OCI-LY7 (cell line): ENCODE results near the gene ISCU. TPM values are rescaled to one million over a fixed set of nuclear protein-coding genes. Genes with fewer than 3 reads are reported as not detected.

Experiments used
- BruUV-seq: library from RNA; stranded (reverse); fragments of 400-500 nt; replicated peaks from 2 replicates; lab custom pipeline; 2021; lab: Mats Ljungman, UMichigan
- CTCF ChIA-PET: fragments of 300-600 bp; sonication (Branson Sonifier 250); formaldehyde crosslinking; loops from one replicate; lab custom pipeline; 2022; ENCODE audit warnings: antibody characterized with exemption; ENCODE audit not compliant: unreplicated experiment; lab: Charles Lee
- POLR2A ChIA-PET: fragments of 300-600 bp; sonication (Branson Sonifier 250); formaldehyde crosslinking; loops from one replicate; lab custom pipeline; 2022; ENCODE audit warnings: antibody characterized with exemption; lab: Charles Lee
- DNase-seq: peaks from one replicate; pipeline ENCODE4 v3.0.0-alpha.2; 2015; ENCODE audit warnings: low spot score
- H2AFZ ChIP-seq: fragments of 200-600 bp; sonication (generic), shearing (Covaris generic); 2 replicates; pipeline ENCODE4 v1.6.1; 2014; ENCODE audit warnings: mild to moderate bottlenecking, antibody characterized with exemption, low read length, moderate library complexity
- H3K27ac ChIP-seq: fragments of 200-600 bp; sonication (generic); 2 replicates; pipeline ENCODE4 v1.5.1; 2014; ENCODE audit warnings: mixed run types, low read depth, mild to moderate bottlenecking, moderate library complexity, low read length, inconsistent platforms; ENCODE audit not compliant: poor library complexity, severe bottlenecking
- H3K36me3 ChIP-seq: fragments of 200-600 bp; sonication (generic); 2 replicates; pipeline ENCODE4 v1.6.1; 2014; ENCODE audit warnings: mild to moderate bottlenecking, antibody characterized with exemption, low read length, moderate library complexity, mixed read lengths; ENCODE audit not compliant: insufficient read depth
- H3K4me1 ChIP-seq: fragments of 200-600 bp; sonication (generic); 2 replicates; pipeline ENCODE4 v1.5.1; 2014; ENCODE audit warnings: mild to moderate bottlenecking, low read length; ENCODE audit not compliant: insufficient read depth, poor library complexity, severe bottlenecking
- H3K4me2 ChIP-seq: fragments of 200-600 bp; sonication (generic); 2 replicates; pipeline ENCODE4 v1.6.1; 2014; ENCODE audit warnings: mild to moderate bottlenecking, low read length
- H3K4me3 ChIP-seq: fragments of 200-600 bp; sonication (generic); 2 replicates; pipeline ENCODE4 v1.5.1; 2014; ENCODE audit warnings: mild to moderate bottlenecking, low read depth, low read length; ENCODE audit not compliant: poor library complexity, severe bottlenecking
- H3K79me2 ChIP-seq: fragments of 200-600 bp; sonication (generic); 2 replicates; pipeline ENCODE4 v1.6.1; 2016; ENCODE audit warnings: low read depth, mild to moderate bottlenecking, low read length, moderate library complexity, mixed read lengths; ENCODE audit not compliant: insufficient read depth
- H3K9me2 ChIP-seq: fragments of 200-600 bp; sonication (generic); 2 replicates; pipeline ENCODE4 v1.6.1; 2016; ENCODE audit warnings: mild to moderate bottlenecking, low read length, mixed read lengths; ENCODE audit not compliant: insufficient read depth
- H3K9me3 ChIP-seq: fragments of 200-600 bp; sonication (generic); 2 replicates; pipeline ENCODE4 v1.6.1; 2014; ENCODE audit warnings: mild to moderate bottlenecking, mixed run types, low read length, mixed read lengths
- H4K20me1 ChIP-seq: fragments of 200-600 bp; sonication (generic); 2 replicates; pipeline ENCODE4 v1.6.1; 2014; ENCODE audit warnings: mild to moderate bottlenecking, antibody characterized with exemption, low read length, moderate library complexity, mixed read lengths; ENCODE audit not compliant: insufficient read depth
- CTCF ChIP-seq: fragments of 200-600 bp; sonication (generic); conservative IDR thresholded peaks from 2 replicates; pipeline ENCODE4 v1.5.1; 2014; ENCODE audit warnings: mild to moderate bottlenecking, antibody characterized with exemption, low read length, moderate library complexity, mixed read lengths
- EZH2phosphoT487 ChIP-seq: fragments of 200-600 bp; sonication (generic); IDR thresholded peaks from 2 replicates; pipeline ENCODE4 v1.6.1; 2018; ENCODE audit warnings: low read depth, borderline replicate concordance, mild to moderate bottlenecking, mixed run types, antibody characterized with exemption, low read length, moderate library complexity, mixed read lengths
- intact Hi-C: fragments of 100-400 bp; cut with micrococcal nuclease; formaldehyde crosslinking; loops from one replicate; pipeline ENCODE4 v1.10.0; 2022; ENCODE audit not compliant: unreplicated experiment
- total RNA-seq, 2 experiments: library from RNA; depleted of rRNA in 1 of 2; stranded (reverse); fragments of >200 nt in 1 of 2; shearing (Covaris generic) in 1 of 2; gene quantifications; 2 replicates each; pipeline ENCODE4 v1.2.3, GENCODE V29; 2014 to 2022

Gene ISCU
- total RNA-seq, 2 experiments from 2014 or later = 123 to 146 TPM

GRCh38 chr12:108559748-108560147 lies 2.6 kb upstream of the ISCU start:
- peaks cover 88% of the 10 kb centered on the region for H3K79me2 ChIP-seq
- peaks cover 58% of the 10 kb centered on the region for H3K4me1 ChIP-seq
- BruUV-seq = no TSS peak
- POLR2A ChIA-PET = interaction anchor here (1.2 to 15.0 kb wide), 5 partner anchors 9 to 75 kb away, joined by 3 to 309 read pairs (median 6); partner anchors contain the start of gene SELPLG
- no peak overlapping the region for H2AFZ ChIP-seq
- TF ChIP-seq CTCF (peak; percentile 34; the same call in 1 of the 2 replicates), EZH2phosphoT487 (no peak)
- H3K9me3 ChIP-seq = no peaks in the 10 kb centered on the region
- H3K36me3 ChIP-seq = peaks cover 51% of the 10 kb centered on the region
- intact Hi-C loops = loop anchor here (2.0 to 5.0 kb wide), 3 partner anchors 45 to 503 kb away; partner anchors contain the start of genes FICD and SSH1
- H3K4me2 ChIP-seq = peak overlapping the region; percentile 85
- H3K4me3 ChIP-seq = peak overlapping the region; percentile 79
- H3K9me2 ChIP-seq = no peaks in the 10 kb centered on the region
- CTCF ChIA-PET = no interaction called here
- peaks cover 7% of the 10 kb centered on the region; the same call in 1 of the 2 replicates for H4K20me1 ChIP-seq
- peak overlapping the region; percentile 82 for H3K27ac ChIP-seq
- peak; percentile 30 for DNase-seq

GRCh38 chr12:108560321-108560721 lies 2.1 kb upstream of the ISCU start:
- CTCF ChIA-PET = interaction anchor here (0.5 kb wide), 1 partner anchor 20 kb away, joined by 4 read pairs; no protein-coding TSS in a partner anchor
- Histone ChIP-seq H3K9me2 (no peaks in the 10 kb centered on the region), H3K4me2 (peak overlapping the region; percentile 85), H3K9me3 (no peaks in the 10 kb centered on the region), H2AFZ (no peak overlapping the region), H3K4me3 (peak overlapping the region; percentile 79), H3K27ac (peak overlapping the region; percentile 82), H3K36me3 (peaks cover 51% of the 10 kb centered on the region), H3K79me2 (peaks cover 88% of the 10 kb centered on the region), H4K20me1 (peaks cover 5% of the 10 kb centered on the region; the same call in 1 of the 2 replicates), H3K4me1 (peaks cover 59% of the 10 kb centered on the region)
- no peak for DNase-seq
- BruUV-seq = no TSS peak
- TF ChIP-seq CTCF (no peak), EZH2phosphoT487 (no peak)
- intact Hi-C loops = loop anchor here (2.0 to 5.0 kb wide), 3 partner anchors 46 to 502 kb away; partner anchors contain the start of genes FICD and SSH1
- POLR2A ChIA-PET = interaction anchor here (0.6 to 15.0 kb wide), 7 partner anchors 8 to 537 kb away, joined by 3 to 309 read pairs (median 4); partner anchors contain the start of genes SELPLG and UNG
